ENCODE results near the gene TP63. TPM values are rescaled to one million over a fixed set of nuclear protein-coding genes. Genes with fewer than 3 reads are reported as not detected.

TP63 gene
- polyA plus RNA-seq, 3 donors = not detected

GRCh38 chr3:189754356-189754755, 123.2 kb downstream of the TP63 start:
- no peak for DNase-seq
- no peak overlapping the region for H3K4me2 ChIP-seq (replicated peaks; ENCODE audit: extremely low read depth, low read length, poor library complexity, severe bottlenecking)
- no peak overlapping the region for H3K9ac ChIP-seq (ENCODE audit: insufficient read depth, low read length, poor library complexity, severe bottlenecking)
- Mint-ChIP-seq H3K27ac (no peak overlapping the region), H3K4me3 (no peak overlapping the region), H3K9me3 (peaks cover 0 to 9% (median 4%) of the 10 kb centered on the region in 7 donors), H3K4me1 (no peaks in the 10 kb centered on the region), H3K27me3 (ENCODE audit: low read depth in 3 of 3) (peaks cover 0 to 2% (median 0%) of the 10 kb centered on the region in 3 donors), H3K36me3 (no peaks in the 10 kb centered on the region)
- H3K27ac ChIP-seq (ENCODE audit: low read depth in 1 of 2, low read length in 2 of 2) = no peak overlapping the region
- no peaks in the 10 kb centered on the region for H3K27me3 ChIP-seq (ENCODE audit: control insufficient read depth in 2 of 2, insufficient read depth in 2 of 2, low read length in 2 of 2)
- H3K36me3 ChIP-seq (replicated peaks in 1 of 2; ENCODE audit: control insufficient read depth in 1 of 2, insufficient read depth in 2 of 2, low read length in 2 of 2) = no peaks in the 10 kb centered on the region
- no peak overlapping the region for H2AFZ ChIP-seq (ENCODE audit: insufficient read depth, low read depth, low read length, poor library complexity, severe bottlenecking)
- H3K79me2 ChIP-seq (ENCODE audit: insufficient read depth, low read length) = no peaks in the 10 kb centered on the region
- WGBS (ENCODE audit: insufficient coverage) = no CpG with 5 or more reads among the region's 2 CpGs
- H3K9me3 ChIP-seq (replicated peaks in 1 of 2; ENCODE audit: control insufficient read depth in 1 of 2, insufficient read depth in 1 of 2, low read length in 2 of 2) = no peaks in the 10 kb centered on the region
- TF ChIP-seq, protein P1, sequence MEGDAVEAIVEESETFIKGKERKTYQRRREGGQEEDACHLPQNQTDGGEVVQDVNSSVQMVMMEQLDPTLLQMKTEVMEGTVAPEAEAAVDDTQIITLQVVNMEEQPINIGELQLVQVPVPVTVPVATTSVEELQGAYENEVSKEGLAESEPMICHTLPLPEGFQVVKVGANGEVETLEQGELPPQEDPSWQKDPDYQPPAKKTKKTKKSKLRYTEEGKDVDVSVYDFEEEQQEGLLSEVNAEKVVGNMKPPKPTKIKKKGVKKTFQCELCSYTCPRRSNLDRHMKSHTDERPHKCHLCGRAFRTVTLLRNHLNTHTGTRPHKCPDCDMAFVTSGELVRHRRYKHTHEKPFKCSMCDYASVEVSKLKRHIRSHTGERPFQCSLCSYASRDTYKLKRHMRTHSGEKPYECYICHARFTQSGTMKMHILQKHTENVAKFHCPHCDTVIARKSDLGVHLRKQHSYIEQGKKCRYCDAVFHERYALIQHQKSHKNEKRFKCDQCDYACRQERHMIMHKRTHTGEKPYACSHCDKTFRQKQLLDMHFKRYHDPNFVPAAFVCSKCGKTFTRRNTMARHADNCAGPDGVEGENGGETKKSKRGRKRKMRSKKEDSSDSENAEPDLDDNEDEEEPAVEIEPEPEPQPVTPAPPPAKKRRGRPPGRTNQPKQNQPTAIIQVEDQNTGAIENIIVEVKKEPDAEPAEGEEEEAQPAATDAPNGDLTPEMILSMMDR (IDR thresholded peaks at IDR 0.05) = no peak
- intact Hi-C loops (cut with micrococcal nuclease) = no loop called here
- H3K4me1 ChIP-seq (ENCODE audit: control insufficient read depth in 1 of 2, insufficient read depth in 2 of 2, low read length in 2 of 2) = no peaks in the 10 kb centered on the region
- no peak overlapping the region for H3K4me3 ChIP-seq (replicated peaks in 1 of 3; ENCODE audit: low read depth in 2 of 3, low read length in 3 of 3)
- no peaks in the 10 kb centered on the region for H4K20me1 ChIP-seq (ENCODE audit: insufficient read depth, low read length)

GRCh38 chr3:189756582-189757078, 125.4 kb downstream of the TP63 start:
- Histone ChIP-seq H3K27me3 (ENCODE audit: control insufficient read depth in 2 of 2, insufficient read depth in 2 of 2, low read length in 2 of 2) (no peaks in the 10 kb centered on the region), H3K36me3 (replicated peaks in 1 of 2; ENCODE audit: control insufficient read depth in 1 of 2, insufficient read depth in 2 of 2, low read length in 2 of 2) (no peaks in the 10 kb centered on the region), H4K20me1 (ENCODE audit: insufficient read depth, low read length) (no peaks in the 10 kb centered on the region), H3K9me3 (replicated peaks in 1 of 2; ENCODE audit: control insufficient read depth in 1 of 2, insufficient read depth in 1 of 2, low read length in 2 of 2) (no peaks in the 10 kb centered on the region), H2AFZ (ENCODE audit: insufficient read depth, low read depth, low read length, poor library complexity, severe bottlenecking) (no peak overlapping the region), H3K4me3 (replicated peaks in 1 of 3; ENCODE audit: low read depth in 2 of 3, low read length in 3 of 3) (no peak overlapping the region), H3K79me2 (ENCODE audit: insufficient read depth, low read length) (no peaks in the 10 kb centered on the region), H3K4me1 (ENCODE audit: control insufficient read depth in 1 of 2, insufficient read depth in 2 of 2, low read length in 2 of 2) (no peaks in the 10 kb centered on the region), H3K4me2 (replicated peaks; ENCODE audit: extremely low read depth, low read length, poor library complexity, severe bottlenecking) (no peak overlapping the region), H3K9ac (ENCODE audit: insufficient read depth, low read length, poor library complexity, severe bottlenecking) (no peak overlapping the region), H3K27ac (ENCODE audit: low read depth in 1 of 2, low read length in 2 of 2) (no peak overlapping the region)
- TF ChIP-seq, protein P1 (IDR thresholded peaks at IDR 0.05) = no peak
- Mint-ChIP-seq H3K27ac (no peak overlapping the region), H3K36me3 (no peaks in the 10 kb centered on the region), H3K4me1 (no peaks in the 10 kb centered on the region), H3K27me3 (ENCODE audit: low read depth in 3 of 3) (no peaks in the 10 kb centered on the region), H3K9me3 (peaks cover 0 to 14% (median 4%) of the 10 kb centered on the region in 7 donors), H3K4me3 (no peak overlapping the region)
- DNase-seq = no peak
- intact Hi-C loops (cut with micrococcal nuclease) = no loop called here

Measured in CD14-positive monocyte (primary cell).